GM21576 (cell line): Measurements from ENCODE around the gene CBLC.

ENCODE experiments used
- ATAC-seq: cut with Tn5 transposase; IDR thresholded peaks from one replicate; pipeline ENCODE4 v1.9.1; 2021; ENCODE audit warnings: mild to moderate bottlenecking, moderate library complexity; ENCODE audit not compliant: unreplicated experiment

The CBLC gene, protein sequence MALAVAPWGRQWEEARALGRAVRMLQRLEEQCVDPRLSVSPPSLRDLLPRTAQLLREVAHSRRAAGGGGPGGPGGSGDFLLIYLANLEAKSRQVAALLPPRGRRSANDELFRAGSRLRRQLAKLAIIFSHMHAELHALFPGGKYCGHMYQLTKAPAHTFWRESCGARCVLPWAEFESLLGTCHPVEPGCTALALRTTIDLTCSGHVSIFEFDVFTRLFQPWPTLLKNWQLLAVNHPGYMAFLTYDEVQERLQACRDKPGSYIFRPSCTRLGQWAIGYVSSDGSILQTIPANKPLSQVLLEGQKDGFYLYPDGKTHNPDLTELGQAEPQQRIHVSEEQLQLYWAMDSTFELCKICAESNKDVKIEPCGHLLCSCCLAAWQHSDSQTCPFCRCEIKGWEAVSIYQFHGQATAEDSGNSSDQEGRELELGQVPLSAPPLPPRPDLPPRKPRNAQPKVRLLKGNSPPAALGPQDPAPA

DNA sequence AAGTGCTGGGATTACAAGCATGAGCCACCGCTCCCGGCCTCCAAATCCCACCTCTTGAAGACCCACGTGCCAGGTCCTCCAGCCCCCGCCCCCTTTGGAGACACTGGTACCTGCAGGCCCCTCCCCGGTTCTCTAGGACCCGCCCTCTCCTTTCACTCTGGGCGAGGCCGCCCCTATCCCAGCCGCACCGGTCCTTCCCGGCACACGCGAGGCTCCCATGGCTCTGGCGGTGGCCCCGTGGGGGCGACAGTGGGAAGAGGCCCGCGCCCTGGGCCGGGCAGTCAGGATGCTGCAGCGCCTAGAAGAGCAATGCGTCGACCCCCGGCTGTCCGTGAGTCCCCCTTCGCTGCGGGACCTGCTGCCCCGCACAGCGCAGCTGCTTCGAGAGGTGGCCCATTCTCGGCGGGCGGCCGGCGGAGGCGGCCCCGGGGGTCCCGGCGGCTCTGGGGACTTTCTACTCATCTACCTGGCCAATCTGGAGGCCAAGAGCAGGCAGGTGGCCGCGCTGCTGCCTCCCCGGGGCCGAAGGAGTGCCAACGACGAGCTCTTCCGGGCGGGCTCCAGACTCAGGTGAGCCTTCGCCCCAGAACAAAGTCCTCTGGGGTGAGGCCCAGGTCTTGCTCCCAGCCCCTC is at the start of gene CBLC:
TSS of gene CBLC (plus strand) at position 176 of the 633 bp plus-strand sequence. CDS start at position 218, 42 bp downstream.
- ATAC-seq, result no peak

DNA sequence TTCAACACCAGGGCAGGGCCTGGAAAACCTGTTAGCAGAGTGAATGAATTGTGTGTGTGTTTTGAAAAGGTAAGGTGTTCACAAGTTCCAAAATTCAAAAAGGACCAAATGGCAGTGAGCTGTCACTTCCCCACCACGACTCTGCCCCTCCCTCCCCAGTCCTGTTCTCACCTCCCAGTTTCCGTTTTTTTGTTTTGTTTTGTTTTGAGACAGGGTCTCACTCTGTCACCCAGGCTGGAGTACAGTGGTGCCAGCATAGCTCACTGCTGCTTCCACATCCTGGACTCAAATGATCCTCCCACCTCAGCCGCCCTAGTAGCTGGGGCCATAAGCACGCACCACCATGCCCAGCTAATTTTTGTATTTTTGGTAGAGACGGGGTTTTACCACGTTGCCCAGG is 49.5 kb upstream of the CBLC start:
- ATAC-seq, result no peak

DNA sequence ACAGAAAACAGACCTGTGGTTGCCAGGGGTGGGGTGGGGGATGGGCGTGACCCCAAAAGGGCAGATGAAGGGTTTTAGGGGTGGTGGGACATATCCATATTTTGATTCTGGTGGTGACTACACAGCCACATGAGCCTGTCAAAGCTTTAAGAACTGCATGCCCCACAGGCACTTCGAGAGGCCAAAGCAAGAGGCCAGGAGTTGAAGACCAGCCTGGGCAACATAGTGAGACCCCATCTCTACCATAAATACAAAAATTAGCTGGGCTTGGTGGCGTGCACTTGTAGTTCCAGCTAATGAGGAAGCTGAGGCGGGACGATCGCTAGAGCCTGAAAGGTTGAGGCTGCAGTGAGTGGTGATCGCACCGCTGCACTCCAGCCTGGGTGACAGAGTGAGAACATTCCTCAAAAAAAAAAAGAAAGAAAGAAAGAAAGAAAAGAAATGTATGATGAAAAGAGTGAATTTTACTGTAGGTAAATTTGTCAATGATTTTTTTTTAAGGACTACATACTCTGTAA is 48.1 kb upstream of the CBLC start:
- no peak for ATAC-seq

DNA sequence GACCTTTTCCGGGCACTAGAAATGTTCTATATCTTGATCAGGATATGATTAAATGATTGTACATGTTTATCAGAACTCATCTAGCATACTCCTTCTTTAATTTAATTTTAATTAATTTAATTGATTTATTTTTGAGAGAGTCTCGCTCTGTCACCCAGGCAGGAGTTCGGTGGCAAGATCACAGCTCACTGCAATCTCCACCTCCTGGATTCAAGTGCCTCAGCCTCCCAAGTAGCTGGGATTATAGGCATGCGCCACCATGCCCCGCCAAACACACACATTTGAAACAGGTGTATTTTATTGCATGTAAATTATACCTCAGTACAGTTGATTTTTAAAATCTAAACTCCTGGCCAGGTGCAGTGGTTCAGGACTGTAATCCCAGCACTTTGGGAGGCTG is 46.6 kb upstream of the CBLC start:
- ATAC-seq, result no peak

DNA sequence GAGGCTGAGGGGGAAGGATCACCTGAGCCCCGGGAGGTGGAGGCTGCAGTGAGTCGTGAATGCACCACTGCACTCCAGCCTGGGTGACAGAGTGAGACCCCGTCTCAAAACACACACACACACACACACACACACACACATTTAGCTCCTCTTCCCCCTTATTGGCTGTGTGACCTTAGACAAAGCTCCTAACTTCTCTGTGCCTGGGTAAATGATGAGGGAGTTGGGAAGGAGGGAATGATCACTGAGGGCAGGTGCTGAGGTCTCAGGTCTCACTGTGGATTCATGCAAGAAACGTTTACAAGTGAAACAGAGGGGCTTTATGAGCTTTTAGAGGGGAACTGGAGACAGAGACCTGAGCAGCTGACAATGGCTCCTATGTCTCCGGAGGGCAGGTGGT is 46.1 kb upstream of the CBLC start:
- no peak for ATAC-seq

DNA sequence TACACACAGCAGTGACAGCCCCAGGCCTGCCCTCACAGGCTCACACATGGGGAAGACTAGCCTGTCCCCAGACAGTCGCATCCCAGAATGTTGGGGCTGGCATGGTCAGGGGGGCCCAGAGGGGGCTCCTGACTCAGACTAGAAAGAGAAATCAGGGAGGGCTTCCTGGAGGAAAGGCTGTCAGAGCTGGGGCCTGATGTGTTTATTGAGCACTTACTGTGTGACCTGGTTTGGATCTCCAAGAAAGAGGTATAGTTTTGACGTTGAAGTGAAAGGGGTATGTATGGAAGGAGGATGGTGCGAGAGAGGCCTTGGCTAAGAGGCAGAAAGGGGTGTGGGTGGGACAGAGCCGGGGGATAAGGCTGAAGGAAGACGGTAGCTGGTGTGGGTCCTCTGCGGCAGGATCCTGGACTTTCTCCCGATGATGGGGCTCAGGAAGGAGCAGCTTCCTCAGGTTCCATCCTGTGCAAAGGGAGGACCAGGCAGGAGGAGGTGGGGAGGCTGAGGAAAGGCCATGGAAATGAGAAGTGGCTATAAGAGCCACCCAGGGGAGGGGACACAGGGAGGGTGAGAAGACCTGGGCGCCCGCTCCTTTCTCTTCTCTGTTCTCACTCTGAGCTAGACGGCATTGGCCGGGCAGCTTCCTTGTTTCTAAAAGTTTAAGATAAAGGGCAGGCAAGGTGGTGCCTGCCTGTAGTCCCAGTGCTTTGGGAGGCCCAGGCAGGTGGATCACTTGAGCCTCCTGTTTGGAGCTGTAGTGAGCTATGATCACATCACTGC is 45.3 kb upstream of the CBLC start:
- ATAC-seq, result no peak

DNA sequence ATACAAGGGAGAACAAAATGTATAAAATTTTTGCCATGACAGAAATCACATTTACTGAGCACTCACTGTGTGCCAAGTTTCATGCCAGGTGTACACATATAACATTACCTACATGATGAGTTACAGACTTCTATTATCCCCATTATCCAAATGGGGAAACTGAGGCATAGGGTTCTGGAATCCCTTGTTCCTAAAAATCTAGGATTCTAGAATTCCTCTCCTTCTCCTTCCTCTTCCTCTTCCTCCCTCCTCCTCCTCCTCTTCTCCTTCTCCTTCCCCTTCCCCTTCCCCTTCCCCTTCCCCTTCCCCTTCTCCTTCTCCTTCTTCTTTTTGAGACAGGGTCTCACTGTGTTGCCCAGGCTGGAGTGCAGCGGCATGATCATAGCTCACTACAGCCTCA is 43.3 kb upstream of the CBLC start:
- ATAC-seq, result no peak

DNA sequence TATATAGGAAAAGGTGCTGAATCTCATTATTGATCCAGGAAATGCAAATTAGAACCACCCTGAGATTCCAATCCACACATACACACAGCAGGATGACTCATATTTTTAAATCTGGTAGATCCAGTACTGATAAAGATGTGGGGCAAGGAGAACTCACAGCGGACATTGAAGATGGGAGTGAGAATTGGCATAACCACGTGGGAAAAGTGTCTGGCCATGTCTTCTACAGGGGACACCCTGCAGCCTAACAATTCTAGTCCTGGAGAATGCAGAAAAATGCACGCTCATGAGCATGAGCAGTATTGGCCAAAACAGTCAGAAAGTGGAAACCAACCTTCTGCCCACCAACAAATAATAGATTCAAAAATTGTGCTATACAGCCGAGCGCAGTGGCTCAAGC is 42.7 kb upstream of the CBLC start:
- no peak for ATAC-seq

DNA sequence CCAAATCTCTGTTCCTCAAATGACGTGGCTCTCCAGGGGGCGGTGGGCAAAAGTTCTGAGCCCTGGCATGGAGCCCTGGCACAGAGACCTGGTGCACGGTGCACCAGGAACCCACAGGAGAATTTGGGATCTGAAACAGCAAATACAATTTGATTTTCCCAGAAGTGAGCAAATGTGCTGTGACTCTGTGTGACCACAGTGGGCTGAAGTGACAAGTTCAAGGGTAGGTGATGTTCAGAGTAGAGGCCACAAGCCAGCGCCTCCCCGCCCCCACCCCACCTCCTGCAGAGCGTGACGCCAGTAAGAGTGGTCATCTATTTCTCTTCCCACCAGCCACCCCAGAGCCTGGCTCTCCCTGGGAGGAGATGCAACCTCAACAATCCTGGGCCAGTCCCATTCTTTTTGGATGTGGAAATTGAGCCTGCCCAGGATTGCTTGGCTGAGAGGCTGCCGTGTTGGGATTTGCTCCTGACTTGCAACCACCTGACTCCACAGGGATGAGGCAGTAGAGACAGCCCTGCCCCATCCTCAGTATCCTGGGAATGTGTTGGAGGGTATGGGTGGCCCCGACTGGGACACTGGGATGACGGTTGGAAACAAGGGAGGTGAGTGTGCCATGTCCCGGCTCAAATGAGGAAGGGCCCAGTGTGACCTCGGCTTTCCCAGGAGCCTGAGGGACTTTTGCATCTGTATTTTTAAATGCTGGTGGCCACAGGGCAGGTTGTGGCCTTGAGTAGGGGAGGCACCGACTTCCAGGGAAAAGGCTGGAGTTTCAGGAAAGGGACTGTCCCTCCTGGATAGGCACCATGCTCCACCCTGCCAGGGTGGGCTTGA is 40.2 kb upstream of the CBLC start:
- no peak for ATAC-seq

DNA sequence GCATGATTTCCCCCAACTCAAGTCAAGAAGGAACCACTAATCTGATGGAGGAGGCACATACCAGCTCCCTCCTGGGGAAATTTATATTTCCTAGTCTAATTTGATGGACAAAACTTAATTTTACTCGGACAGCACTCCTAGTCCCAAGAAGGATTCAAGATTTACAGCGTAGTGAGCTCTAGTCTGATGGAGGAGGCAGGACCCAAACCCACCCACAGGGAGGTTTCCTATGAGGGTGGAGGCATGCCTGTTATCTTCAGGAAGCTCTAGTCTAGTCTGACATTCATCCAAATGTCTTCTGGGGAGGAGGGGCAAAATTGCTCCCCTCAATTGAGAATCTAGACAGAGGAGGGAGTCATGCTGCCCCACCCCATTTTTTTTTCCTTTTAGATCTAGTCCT is 39.6 kb upstream of the CBLC start:
- no peak for ATAC-seq

DNA sequence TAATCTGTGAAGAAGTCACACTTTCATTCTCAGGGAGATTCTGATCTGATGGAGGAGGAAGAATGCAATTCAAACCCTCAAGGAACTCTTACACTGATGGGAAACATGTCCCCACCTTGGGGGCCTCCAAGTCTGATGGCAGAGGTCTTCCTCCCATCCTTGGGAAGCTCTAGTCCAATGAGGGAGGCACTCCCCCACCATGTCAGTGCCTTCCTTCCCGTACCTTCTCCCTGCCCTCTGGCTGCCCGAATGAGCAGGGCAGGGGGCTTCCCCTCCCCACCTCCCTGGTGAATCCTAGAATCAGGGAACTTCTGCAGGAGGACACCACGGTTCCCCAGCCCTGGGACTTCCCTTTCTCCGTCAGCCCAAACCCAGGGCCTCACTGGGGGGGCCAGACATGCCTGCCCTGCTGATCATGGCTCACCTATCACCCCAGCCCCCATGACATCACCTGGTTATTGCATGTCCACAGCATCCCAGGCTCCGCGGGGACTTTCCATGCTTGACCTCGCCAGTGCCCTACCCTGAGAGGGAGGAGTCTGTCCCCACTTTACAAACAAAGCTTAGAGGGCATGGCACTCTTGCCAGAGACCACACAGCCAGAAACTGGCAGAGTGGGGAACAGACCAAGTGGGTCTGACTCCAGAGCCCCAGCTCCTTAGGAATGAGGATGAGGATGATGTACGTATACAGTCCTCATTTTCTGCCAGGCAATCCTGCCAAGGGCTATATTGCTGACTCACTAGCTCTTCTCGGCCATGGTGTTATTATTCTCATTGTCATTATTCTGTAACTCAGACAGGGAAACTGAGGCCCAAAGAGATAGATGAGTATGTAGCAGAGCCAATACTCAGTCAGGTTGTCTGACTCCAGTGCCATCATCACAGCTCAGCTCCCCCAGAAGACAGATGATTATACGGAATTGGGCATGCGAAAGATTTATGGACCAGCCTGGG is 38.8 kb upstream of the CBLC start:
- no peak for ATAC-seq

DNA sequence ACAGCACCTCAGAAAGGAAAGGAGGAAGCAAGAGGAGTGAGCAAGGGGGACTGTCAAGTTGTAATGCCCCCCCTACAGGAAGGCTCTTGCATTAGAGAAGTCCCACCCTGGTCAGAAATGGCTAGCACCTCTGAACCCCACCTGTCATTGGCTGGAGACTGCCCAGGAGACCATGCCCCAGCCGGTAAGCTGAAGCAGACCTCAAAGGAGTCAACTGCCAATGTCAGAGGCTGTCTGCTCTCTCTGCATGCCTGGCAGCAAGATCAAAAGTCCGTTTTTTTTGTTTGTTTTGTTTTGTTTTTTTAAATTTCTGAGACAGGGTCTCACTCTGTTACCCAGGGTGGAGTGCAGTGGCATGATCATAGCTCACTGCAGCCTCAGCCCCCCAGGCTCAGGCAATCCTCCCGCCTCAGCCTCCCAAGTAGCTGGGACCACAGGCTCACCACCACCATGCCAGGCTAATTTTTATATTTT is 37.3 kb upstream of the CBLC start:
- ATAC-seq, result no peak

DNA sequence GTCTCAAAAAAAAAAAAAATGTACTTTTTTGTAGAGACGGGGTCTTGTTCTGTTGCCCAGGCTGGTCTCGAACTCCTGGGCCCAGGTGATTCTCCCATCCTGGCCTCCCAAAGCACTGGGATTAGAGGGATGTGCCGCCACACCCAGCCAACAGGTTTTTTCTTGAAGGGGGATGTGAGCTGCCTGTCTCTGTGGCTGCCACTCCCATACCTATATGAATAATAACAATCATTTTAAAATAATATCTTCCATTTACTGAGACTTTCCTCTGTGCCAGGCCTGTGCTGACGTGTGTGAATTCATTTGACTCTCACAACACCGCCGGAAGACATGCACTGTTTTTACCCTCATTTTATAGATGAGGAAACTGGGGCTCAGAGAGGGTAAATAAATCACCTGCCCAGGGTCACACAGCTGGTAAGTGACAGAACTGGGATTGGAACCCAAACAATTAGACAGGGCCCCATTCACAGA is 36.4 kb upstream of the CBLC start:
- ATAC-seq, result no peak

DNA sequence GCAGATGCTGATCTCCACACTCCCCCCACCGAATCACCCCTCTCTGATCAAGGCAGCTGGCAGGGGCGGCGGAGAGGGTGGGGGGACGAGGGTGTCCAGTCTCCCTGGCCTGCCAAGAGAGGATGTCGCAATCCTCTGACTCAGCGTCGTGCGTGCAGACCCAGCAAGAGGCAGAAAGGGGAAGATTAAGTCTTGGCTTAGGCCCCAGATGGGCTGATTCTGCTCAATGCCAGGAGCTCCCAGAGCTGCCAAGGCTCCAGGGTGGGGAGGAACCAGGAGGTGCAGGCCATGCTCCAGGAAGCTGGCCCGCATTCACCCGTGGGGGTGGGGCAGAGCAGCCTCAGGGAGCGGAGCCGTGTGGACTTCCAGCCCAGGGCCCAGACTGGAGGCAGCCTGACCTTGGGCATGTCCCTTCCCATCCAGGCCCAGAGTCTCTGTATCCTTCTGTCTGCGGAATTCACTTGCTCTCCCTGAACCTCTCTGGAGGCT is 35.8 kb upstream of the CBLC start:
- no peak for ATAC-seq

DNA sequence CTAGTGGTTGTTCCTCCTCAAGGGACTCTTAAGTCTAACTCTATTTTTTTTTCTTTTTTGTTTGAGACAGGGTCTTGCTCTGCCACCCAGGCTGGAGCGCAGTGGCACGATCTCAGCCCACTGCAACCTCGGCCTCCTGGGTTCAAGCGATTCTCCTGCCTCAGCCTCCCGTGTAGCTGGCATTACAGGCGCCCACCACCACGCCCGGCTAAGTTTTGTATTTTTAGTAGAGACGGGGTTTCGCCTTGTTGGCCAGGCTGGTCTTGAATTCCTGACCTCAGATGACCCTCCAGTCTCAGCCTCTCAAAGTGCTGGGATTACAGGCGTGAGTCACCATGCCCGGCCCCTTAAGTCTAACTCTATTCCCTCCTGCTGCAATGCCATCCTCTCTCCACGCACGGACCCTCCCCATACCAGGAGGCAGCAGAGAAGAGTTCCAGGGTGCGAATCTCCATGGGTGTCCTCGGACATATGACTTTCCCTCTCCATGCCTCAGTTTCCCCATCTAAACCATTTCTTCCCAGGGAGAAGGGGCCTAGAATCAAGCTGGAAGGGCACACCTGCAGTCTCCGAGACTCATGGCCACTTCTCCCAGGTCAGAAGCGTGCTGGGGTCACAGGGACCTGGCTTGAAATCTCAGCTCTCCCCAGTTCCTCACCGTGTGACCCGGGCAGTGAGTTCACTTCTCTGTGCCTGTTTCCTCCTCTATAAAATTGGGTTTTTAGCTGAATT is 35.2 kb upstream of the CBLC start:
- ATAC-seq, result no peak

DNA sequence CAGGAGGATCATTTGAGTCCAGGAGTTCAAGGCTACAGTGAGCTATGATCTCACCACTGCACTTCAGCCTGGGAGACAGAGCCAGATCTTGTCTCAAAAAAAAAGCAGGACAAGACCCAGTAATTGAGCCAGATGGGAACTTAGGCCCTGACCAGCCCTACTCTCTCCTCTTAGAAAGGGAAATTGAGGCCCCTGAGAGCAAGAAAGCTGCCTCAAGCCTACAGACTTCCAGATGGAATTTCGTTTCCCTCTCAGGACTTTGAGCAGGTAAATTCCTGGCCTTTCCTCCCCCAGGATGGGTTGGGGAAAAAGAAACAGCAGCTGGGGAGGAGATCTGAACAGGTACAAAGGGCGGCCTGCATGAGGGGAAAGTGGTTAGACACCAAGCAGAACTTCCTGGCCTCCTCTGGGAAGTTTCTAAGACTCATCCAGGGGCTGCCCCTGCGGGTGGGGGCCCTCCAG is 32.8 kb upstream of the CBLC start:
- ATAC-seq, result no peak

DNA sequence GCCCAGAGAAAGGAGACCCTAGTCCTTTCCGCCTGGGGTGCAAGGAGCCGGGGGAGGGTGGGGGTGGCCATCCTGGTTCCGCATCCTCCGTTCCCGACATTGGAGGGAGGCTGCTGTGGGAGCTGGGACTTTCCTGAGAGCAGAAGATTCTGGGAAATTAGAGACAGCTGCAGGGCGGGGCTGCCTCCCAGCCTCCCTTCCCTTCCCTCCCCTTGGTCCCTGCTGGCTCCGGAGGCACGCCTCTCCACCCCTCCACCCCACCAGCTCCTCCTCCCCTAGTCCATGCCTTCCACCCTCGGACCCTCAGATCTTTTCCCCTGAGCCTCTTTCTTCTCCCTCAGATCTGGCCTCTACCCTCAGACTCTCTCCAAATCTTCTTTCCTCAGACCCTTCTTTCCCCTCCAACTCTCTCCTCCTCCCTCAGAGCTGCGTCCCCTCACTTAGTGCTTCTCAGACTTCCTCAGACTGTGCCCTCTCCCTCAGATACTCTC is 32.3 kb upstream of the CBLC start:
- ATAC-seq, result no peak
